ENCODE results near the gene ROR1.

- TF ChIP-seq CTCF (conservative IDR thresholded peaks at IDR 0.05; ENCODE audit: low read length) (no peak), EZH2phosphoT487 (IDR thresholded peaks at IDR 0.05; ENCODE audit: borderline replicate concordance, low read depth, low read length) (no peak)
These were observed 46.0 kb downstream of the ROR1 start for GRCh38 chr1:63819795-63820194.

Measured in OCI-LY7 (cell line).